ENCODE data around the gene AKAP17A. TPM values are rescaled to one million over a fixed set of nuclear protein-coding genes. Genes with fewer than 3 reads are reported as not detected.

The AKAP17A gene
- total RNA-seq, 1 donor from 2014 or later, result 30.8 TPM

GRCh38 chrX:1600406-1601050 lies 9.1 kb downstream of the AKAP17A start:
- H3K27ac Mint-ChIP-seq (ENCODE audit: unreplicated experiment), result no peak overlapping the region
- TF ChIP-seq CTCF (IDR thresholded peaks at IDR 0.05; ENCODE audit: partially characterized antibody, unreplicated experiment), result no peak
- peaks cover 13% of the 10 kb centered on the region for H3K27me3 Mint-ChIP-seq (ENCODE audit: unreplicated experiment)
- H3K9me3 Mint-ChIP-seq (ENCODE audit: unreplicated experiment), result no peaks in the 10 kb centered on the region
- H3K36me3 Mint-ChIP-seq (ENCODE audit: unreplicated experiment), result peaks cover 4% of the 10 kb centered on the region
- no peak for DNase-seq
- H3K4me1 Mint-ChIP-seq (ENCODE audit: low read depth, unreplicated experiment), result no peaks in the 10 kb centered on the region
- H3K4me3 Mint-ChIP-seq (ENCODE audit: unreplicated experiment), result no peak overlapping the region

DNA sequence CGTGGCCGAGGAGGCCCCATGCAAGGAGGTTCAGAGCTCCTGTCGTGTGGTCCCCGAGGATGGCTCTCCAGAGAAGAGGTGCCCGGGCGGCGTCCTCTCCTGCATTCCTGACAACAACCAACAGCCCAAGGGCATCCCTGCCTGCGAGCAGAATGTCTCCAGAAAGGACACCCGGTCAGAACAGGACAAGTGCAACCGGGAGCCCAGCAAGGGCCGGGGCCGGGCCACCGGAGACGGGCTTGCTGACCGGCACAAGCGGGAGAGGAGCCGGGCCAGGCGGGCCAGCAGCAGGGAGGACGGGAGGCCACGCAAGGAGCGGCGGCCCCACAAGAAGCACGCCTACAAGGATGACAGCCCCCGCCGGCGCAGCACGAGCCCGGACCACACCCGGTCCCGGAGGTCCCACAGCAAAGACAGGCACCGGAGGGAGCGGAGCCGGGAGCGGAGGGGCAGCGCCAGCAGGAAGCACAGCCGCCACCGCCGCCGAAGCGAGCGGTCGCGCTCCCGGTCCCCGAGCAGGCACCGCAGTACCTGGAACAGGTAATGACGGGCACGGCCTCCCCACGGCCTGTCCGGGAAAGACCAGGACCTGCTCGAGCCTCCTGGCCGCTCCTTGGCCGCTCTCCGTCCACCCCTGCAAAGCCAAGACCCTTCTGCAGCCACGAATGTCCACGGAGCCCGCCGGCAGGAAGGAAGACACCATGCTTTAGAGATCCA lies 9.8 kb downstream of the AKAP17A start:
- H3K27me3 Mint-ChIP-seq (ENCODE audit: unreplicated experiment), result peaks cover 14% of the 10 kb centered on the region

GRCh38 chrX:1601768-1602085 lies 10.3 kb downstream of the AKAP17A start:
- H3K4me1 Mint-ChIP-seq (ENCODE audit: low read depth, unreplicated experiment), result no peaks in the 10 kb centered on the region
- peaks cover 4% of the 10 kb centered on the region for H3K36me3 Mint-ChIP-seq (ENCODE audit: unreplicated experiment)
- H3K27ac Mint-ChIP-seq (ENCODE audit: unreplicated experiment), result no peak overlapping the region
- DNase-seq, result no peak
- H3K27me3 Mint-ChIP-seq (ENCODE audit: unreplicated experiment), result peaks cover 14% of the 10 kb centered on the region
- no peak overlapping the region for H3K4me3 Mint-ChIP-seq (ENCODE audit: unreplicated experiment)
- no peaks in the 10 kb centered on the region for H3K9me3 Mint-ChIP-seq (ENCODE audit: unreplicated experiment)
- TF ChIP-seq CTCF (IDR thresholded peaks at IDR 0.05; ENCODE audit: partially characterized antibody, unreplicated experiment), result no peak

More for the DNA sequence above, 9.8 kb downstream of the AKAP17A start:
- DNase-seq, result no peak
- Mint-ChIP-seq H3K4me3 (ENCODE audit: unreplicated experiment) (no peak overlapping the region), H3K9me3 (ENCODE audit: unreplicated experiment) (no peaks in the 10 kb centered on the region), H3K36me3 (ENCODE audit: unreplicated experiment) (peaks cover 4% of the 10 kb centered on the region), H3K4me1 (ENCODE audit: low read depth, unreplicated experiment) (no peaks in the 10 kb centered on the region), H3K27ac (ENCODE audit: unreplicated experiment) (no peak overlapping the region)
- TF ChIP-seq CTCF (IDR thresholded peaks at IDR 0.05; ENCODE audit: partially characterized antibody, unreplicated experiment), result no peak

DNA sequence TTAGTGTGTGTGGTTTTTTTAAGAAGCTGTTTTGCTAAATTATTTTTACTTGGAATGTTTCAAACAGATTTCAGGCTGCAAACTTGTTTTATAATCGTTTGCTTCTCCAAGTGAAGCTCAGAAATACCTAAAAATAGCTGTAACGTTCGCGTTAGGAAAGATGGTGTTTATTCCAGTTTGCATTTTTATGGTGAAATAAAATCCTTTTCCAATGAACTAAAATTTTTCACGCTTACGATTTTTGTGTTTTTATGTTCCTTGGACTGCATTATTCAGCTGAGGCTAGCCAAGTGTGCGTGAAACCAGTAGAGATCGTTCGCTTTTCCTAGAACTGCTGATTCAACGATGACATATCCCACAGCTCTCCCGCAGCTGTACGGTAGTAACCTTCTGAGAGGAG lies 10.9 kb downstream of the AKAP17A start:
- Mint-ChIP-seq H3K4me3 (ENCODE audit: unreplicated experiment) (no peak overlapping the region), H3K27ac (ENCODE audit: unreplicated experiment) (no peak overlapping the region), H3K36me3 (ENCODE audit: unreplicated experiment) (peaks cover 4% of the 10 kb centered on the region), H3K27me3 (ENCODE audit: unreplicated experiment) (peaks cover 14% of the 10 kb centered on the region), H3K9me3 (ENCODE audit: unreplicated experiment) (no peaks in the 10 kb centered on the region), H3K4me1 (ENCODE audit: low read depth, unreplicated experiment) (no peaks in the 10 kb centered on the region)
- no peak for DNase-seq
- TF ChIP-seq CTCF (IDR thresholded peaks at IDR 0.05; ENCODE audit: partially characterized antibody, unreplicated experiment), result no peak

DNA sequence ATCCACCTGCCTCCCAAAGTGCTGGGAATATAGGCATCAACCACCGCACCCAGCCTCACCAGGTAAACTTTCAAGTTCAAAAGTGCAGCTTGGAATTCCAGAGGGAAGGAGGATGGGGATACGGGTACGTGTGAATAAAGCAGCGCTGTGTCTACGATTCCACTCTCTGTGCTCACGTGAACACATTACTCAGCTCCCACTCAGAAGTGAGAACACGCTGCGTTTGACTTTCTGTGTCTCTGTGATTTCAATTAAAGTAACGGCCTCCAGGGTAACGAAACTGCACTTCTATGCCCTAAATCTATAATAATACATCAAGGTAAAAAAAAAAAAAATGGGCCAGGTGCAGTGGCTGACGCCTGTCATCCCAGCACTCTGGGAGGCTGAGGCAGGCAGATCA lies 15.1 kb downstream of the AKAP17A start:
- H3K9me3 Mint-ChIP-seq (ENCODE audit: unreplicated experiment), result no peaks in the 10 kb centered on the region
- peaks cover 17% of the 10 kb centered on the region for H3K27me3 Mint-ChIP-seq (ENCODE audit: unreplicated experiment)
- H3K27ac Mint-ChIP-seq (ENCODE audit: unreplicated experiment), result no peak overlapping the region
- no peak for TF ChIP-seq CTCF (IDR thresholded peaks at IDR 0.05; ENCODE audit: partially characterized antibody, unreplicated experiment)
- DNase-seq, result no peak
- no peak overlapping the region for H3K4me3 Mint-ChIP-seq (ENCODE audit: unreplicated experiment)
- peaks cover 4% of the 10 kb centered on the region for H3K36me3 Mint-ChIP-seq (ENCODE audit: unreplicated experiment)
- no peaks in the 10 kb centered on the region for H3K4me1 Mint-ChIP-seq (ENCODE audit: low read depth, unreplicated experiment)

All from glutamatergic neuron (in vitro differentiated cells).